AG04449 (cell line): ENCODE data around the gene GNPAT.

Source experiments
- CTCF ChIA-PET: fragments of 350-600 bp; formaldehyde crosslinking; extraction: SDS; loops from one replicate; lab custom pipeline; 2021; ENCODE audit warnings: antibody characterized with exemption; lab: Yijun Ruan, JAX
- POLR2A ChIA-PET: fragments of 400-600, 350-600 bp; formaldehyde crosslinking; extraction: SDS; loops from one replicate; lab custom pipeline; 2020; ENCODE audit warnings: antibody characterized with exemption, inconsistent platforms; lab: Yijun Ruan, JAX
- DNase-seq: peaks from one replicate; pipeline ENCODE4 v3.0.0-alpha.2; 2010; ENCODE audit warnings: low read depth, low spot score
- H3K4me3 ChIP-seq: 2 replicates; pipeline ENCODE4 v1.5.1; 2011; ENCODE audit warnings: low read depth, mild to moderate bottlenecking, control low read depth, low read length
- TF ChIP-seq, protein P1 (sequence below): IDR thresholded peaks from one replicate; pipeline ENCODE4 v1.5.1; 2011; ENCODE audit warnings: mild to moderate bottlenecking, moderate library complexity, low read length, control low read depth, inconsistent platforms; ENCODE audit not compliant: insufficient read depth; ENCODE audit errors: missing control alignments

Gene GNPAT

DNA sequence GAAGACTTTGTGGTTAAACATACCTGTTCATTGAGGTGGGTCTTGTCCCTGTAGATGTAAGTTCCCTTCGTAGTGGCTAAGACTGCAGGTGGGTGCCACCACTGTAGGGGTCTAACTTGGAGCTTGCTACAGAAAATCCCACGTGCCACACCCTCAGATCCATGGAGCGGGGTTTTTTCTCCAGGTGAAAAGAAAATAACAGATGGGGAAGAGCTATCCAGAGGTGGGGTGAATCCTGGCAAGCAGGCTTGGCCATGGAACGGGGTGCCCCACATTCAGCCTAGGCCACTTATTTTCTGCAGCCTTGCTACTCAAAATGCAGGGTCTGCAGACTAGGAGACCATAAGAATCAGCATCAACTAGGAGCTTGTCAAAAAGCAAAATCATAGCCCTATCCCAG lies 72.6 kb downstream of the GNPAT start:
- ChIA-PET CTCF (interaction anchor here (0.8 to 3.0 kb wide), 4 partner anchors 10 to 288 kb away, joined by 3 to 14 read pairs (median 4); no protein-coding TSS in a partner anchor), POLR2A (no interaction called here)
- no peak overlapping the region for H3K4me3 ChIP-seq
- TF ChIP-seq, protein P1, sequence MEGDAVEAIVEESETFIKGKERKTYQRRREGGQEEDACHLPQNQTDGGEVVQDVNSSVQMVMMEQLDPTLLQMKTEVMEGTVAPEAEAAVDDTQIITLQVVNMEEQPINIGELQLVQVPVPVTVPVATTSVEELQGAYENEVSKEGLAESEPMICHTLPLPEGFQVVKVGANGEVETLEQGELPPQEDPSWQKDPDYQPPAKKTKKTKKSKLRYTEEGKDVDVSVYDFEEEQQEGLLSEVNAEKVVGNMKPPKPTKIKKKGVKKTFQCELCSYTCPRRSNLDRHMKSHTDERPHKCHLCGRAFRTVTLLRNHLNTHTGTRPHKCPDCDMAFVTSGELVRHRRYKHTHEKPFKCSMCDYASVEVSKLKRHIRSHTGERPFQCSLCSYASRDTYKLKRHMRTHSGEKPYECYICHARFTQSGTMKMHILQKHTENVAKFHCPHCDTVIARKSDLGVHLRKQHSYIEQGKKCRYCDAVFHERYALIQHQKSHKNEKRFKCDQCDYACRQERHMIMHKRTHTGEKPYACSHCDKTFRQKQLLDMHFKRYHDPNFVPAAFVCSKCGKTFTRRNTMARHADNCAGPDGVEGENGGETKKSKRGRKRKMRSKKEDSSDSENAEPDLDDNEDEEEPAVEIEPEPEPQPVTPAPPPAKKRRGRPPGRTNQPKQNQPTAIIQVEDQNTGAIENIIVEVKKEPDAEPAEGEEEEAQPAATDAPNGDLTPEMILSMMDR, result no peak
- no peak for DNase-seq

DNA sequence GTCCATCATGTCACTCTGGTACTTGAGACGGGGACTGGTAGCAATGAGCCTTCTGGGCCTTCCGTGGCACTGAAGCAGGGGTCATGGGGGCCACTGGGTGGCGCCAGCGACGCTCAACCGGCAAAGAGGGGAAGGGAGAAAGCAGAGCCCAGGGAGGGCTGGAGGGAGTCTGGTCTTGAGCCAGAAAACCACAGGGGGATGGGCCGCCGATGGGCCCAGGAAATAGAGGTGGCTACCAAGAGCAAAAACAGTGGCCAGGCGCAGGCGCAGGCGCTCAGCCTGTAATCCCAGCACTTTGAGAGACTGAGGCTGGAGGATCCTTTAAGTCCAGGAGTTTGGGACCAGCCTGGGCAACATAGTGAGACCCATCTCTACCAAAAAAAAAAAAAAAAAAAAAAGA lies 74.9 kb downstream of the GNPAT start:
- DNase-seq, result no peak
- ChIA-PET CTCF (interaction anchor here (0.7 to 3.0 kb wide), 10 partner anchors 9 to 290 kb away, joined by 3 to 14 read pairs (median 4); no protein-coding TSS in a partner anchor), POLR2A (interaction anchor here (0.7 kb wide), 1 partner anchor 115 kb away, joined by 3 read pairs; no protein-coding TSS in a partner anchor)
- H3K4me3 ChIP-seq, result no peak overlapping the region
- TF ChIP-seq, protein P1, result peak; percentile 64

DNA sequence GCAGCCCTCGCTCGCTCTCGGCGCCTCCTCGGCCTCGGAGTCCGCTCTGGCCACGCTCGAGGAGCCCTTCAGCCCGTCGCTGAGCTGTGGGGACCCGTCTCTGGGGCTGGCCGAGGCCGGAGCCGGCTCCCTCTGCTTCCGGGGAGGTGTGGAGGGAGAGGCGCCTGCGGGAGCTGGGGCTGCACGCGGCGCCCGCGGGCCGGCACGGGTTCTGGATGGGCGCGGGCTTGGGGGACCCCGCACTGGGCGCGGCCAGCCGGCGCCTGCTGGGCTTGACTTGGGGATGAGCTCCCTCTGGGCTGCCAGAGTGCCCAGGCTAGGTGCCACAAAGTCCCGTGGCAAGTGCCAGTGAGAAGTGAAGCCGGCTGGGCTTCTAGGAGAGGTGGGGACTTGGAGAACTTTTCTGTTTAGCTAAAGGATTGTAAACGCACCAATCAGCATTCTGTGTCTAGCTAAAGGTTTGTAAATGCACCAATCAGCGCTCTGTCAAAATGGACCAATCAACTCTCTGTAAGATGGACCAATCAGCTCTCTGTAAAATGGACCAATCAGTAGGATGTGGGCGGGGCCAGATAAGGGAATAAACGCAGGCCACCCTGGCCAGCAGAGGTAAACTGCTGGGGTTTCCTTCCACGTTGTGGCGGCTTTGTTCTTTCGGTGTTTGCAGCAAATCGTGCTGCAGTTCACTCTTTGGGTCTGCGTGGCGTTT lies 76.4 kb downstream of the GNPAT start:
- no peak for DNase-seq
- ChIA-PET POLR2A (interaction anchor here (0.9 kb wide), 1 partner anchor 20 kb away, joined by 3 read pairs; the partner anchor contains the start of genes EXOC8 and SPRTN), CTCF (interaction anchor here (0.8 to 2.0 kb wide), 9 partner anchors 8 to 284 kb away, joined by 3 to 4 read pairs (median 3); no protein-coding TSS in a partner anchor)
- TF ChIP-seq, protein P1, result no peak
- no peak overlapping the region for H3K4me3 ChIP-seq

DNA sequence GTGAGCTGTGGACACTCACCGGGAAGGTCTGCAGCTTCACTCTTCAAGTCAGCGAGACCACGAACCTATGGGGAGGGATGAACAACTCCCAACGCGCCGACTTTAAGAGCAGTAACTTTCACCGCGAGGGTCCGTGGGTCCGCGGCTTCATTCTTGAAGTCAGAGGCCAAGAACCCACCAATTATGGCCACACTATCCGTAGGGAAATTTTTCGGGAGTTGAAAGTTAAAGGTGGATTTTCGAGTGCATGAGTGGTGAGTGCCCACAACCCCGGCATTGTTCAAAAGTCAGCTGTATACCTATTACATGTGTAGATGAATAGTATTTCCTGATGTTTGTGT lies 77.0 kb downstream of the GNPAT start:
- ChIA-PET CTCF (interaction anchor here (0.8 to 1.8 kb wide), 8 partner anchors 9 to 275 kb away, joined by 3 to 4 read pairs (median 3); no protein-coding TSS in a partner anchor), POLR2A (interaction anchor here (0.9 kb wide), 1 partner anchor 20 kb away, joined by 3 read pairs; the partner anchor contains the start of genes EXOC8 and SPRTN)
- no peak overlapping the region for H3K4me3 ChIP-seq
- DNase-seq, result no peak
- TF ChIP-seq, protein P1, result no peak

DNA sequence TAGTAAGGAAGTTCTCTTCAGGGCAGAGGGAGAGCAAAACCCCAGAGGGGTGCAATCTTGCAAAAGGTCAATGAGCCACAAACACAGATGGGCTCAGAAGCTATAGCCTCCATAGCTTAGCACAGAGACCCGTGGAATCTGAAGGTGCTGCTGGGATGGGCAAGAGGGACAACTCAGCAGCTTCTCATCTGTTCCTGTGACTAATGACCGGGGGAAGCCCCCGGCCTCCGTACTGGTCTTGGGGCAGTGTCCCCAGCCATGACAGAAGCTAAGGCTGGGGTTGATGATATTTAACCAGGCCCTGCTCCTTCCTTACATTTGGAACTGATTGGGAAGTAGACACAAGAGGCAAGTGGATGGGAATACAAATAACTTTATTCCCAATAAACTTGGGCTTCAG lies 77.6 kb downstream of the GNPAT start:
- no peak overlapping the region for H3K4me3 ChIP-seq
- no peak for DNase-seq
- ChIA-PET POLR2A (no interaction called here), CTCF (interaction anchor here (0.8 to 1.8 kb wide), 6 partner anchors 9 to 274 kb away, joined by 3 to 4 read pairs (median 4); no protein-coding TSS in a partner anchor)
- TF ChIP-seq, protein P1, result no peak

DNA sequence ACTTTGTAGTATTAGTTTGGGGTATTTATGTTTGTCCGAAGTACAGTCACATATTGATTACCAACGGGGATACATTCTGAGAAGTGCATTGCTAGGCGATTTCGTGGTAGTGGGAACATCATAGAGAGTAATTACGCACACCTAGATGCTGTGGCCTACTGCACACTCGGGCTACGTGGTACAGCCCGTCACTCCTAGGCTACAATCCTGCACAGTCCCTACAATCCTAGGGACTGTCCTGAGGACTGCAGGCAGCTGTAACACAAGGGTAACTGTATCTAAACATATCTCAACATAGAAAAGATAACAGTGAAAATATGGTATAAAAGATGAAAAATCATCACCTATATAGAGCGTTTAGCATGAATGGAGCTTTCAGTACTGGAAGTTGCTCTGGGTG lies 78.1 kb downstream of the GNPAT start:
- ChIA-PET POLR2A (no interaction called here), CTCF (interaction anchor here (1.2 to 1.4 kb wide), 2 partner anchors 271 to 274 kb away, joined by 3 to 4 read pairs; no protein-coding TSS in a partner anchor)
- no peak overlapping the region for H3K4me3 ChIP-seq
- TF ChIP-seq, protein P1, result no peak
- DNase-seq, result no peak
